Tibial artery (tissue), 4 donors: Measurements from ENCODE around the gene RBM39.
"Not testable (repeated sequence)": the region's sequence is repeated elsewhere in the genome, so short reads cannot be mapped to it uniquely, and the experiment has no call there.

Experiments used
- DNase-seq, 2 donors: peaks; one replicate each; pipeline ENCODE4 v3.0.0-alpha.2; 2019
- H3K27ac ChIP-seq, 2 donors: fragments of 200-600 bp; sonication (generic) in 1 of 2; 1 replicate in 1 of 2; 2 replicates in 1 of 2; pipeline ENCODE4 v1.5.1; 2018 to 2019; ENCODE audit warnings: mild to moderate bottlenecking in 1 of 2
- H3K27me3 ChIP-seq, 2 donors: fragments of 200-600 bp; sonication (generic) in 1 of 2; one replicate each; pipeline versions ENCODE4 v1.5.1 to v1.6.0; 2016 to 2019
- H3K36me3 ChIP-seq, 3 donors: fragments of 200-600 bp; sonication (generic) in 2 of 3; one replicate each; pipeline ENCODE4 v1.5.1; 2016 to 2019; ENCODE audit warnings: mild to moderate bottlenecking in 2 of 3
- H3K4me1 ChIP-seq, 4 donors: fragments of 200-600 bp; sonication (generic) in 2 of 4; 1 replicate in 3 of 4; 2 replicates in 1 of 4; pipeline ENCODE4 v1.5.1; 2016 to 2019
- H3K4me3 ChIP-seq, 2 donors: fragments of 200-600 bp; sonication (generic) in 1 of 2; 1 replicate in 1 of 2; 2 replicates in 1 of 2; pipeline ENCODE4 v1.5.1; 2018 to 2019; ENCODE audit warnings: mild to moderate bottlenecking in 2 of 2
- H3K9me3 ChIP-seq, 3 donors: fragments of 200-600 bp; sonication (generic) in 1 of 3; one replicate each; pipeline ENCODE4 v1.5.1; 2016 to 2019
- CTCF ChIP-seq, 2 experiments: fragments of 200-600 bp in 1 of 2; fragments of 450-650 bp in 1 of 2; IDR thresholded peaks; one replicate each; pipeline ENCODE4 v1.5.1; 2017 to 2019; ENCODE audit warnings: antibody characterized with exemption in 2 of 2, mild to moderate bottlenecking in 1 of 2, moderate library complexity in 1 of 2
- intact Hi-C: fragments of 100-400 bp; cut with DNase I; formaldehyde crosslinking; loops from one replicate; pipeline ENCODE4 v1.15.0; 2023; ENCODE audit warnings: low total_unique reads

Gene RBM39

GRCh38 chr20:35762461-35762860 lies 20.4 kb upstream of the RBM39 start:
- no peak for TF ChIP-seq CTCF (IDR thresholded peaks at IDR 0.05)
- intact Hi-C loops, result loop anchor here (5.0 kb wide), 1 partner anchor 1165 kb away; no protein-coding TSS in a partner anchor
- H3K4me1 ChIP-seq, result peaks cover 0 to 1% (median 0%) of the 10 kb centered on the region in 4 donors
- H3K27me3 ChIP-seq, result no peaks in the 10 kb centered on the region
- no peak overlapping the region for H3K27ac ChIP-seq
- no peak overlapping the region for H3K4me3 ChIP-seq
- H3K36me3 ChIP-seq, result no peaks in the 10 kb centered on the region
- no peaks in the 10 kb centered on the region for H3K9me3 ChIP-seq
- no peak for DNase-seq

- H3K27me3 ChIP-seq, H3K36me3 ChIP-seq, H3K9me3 ChIP-seq, H3K27ac ChIP-seq, H3K4me3 ChIP-seq, H3K4me1 ChIP-seq, DNase-seq: not testable (repeated sequence)
- intact Hi-C loops, result loop anchor here (5.0 kb wide), 1 partner anchor 1166 kb away; no protein-coding TSS in a partner anchor
Observed at GRCh38 chr20:35761548-35761947, 19.5 kb upstream of the RBM39 start.

GRCh38 chr20:35757098-35757705 lies 15.1 kb upstream of the RBM39 start:
- no peaks in the 10 kb centered on the region for H3K27me3 ChIP-seq
- TF ChIP-seq CTCF (IDR thresholded peaks at IDR 0.05), result no peak
- intact Hi-C loops, result no loop called here
- no peaks in the 10 kb centered on the region for H3K36me3 ChIP-seq
- H3K9me3 ChIP-seq, result no peaks in the 10 kb centered on the region
- no peak for DNase-seq
- no peak overlapping the region for H3K27ac ChIP-seq
- H3K4me1 ChIP-seq, result no peaks in the 10 kb centered on the region
- H3K4me3 ChIP-seq, result no peak overlapping the region

- H3K27ac ChIP-seq, result no peak overlapping the region
- TF ChIP-seq CTCF (IDR thresholded peaks at IDR 0.05), result no peak
- H3K4me3 ChIP-seq, result no peak overlapping the region
- no peaks in the 10 kb centered on the region for H3K4me1 ChIP-seq
- H3K9me3 ChIP-seq, result no peaks in the 10 kb centered on the region
- intact Hi-C loops, result no loop called here
- H3K27me3 ChIP-seq, result no peaks in the 10 kb centered on the region
- H3K36me3 ChIP-seq, result no peaks in the 10 kb centered on the region
- no peak for DNase-seq
Observed at GRCh38 chr20:35756404-35756803, 14.3 kb upstream of the RBM39 start.

- H3K27ac ChIP-seq, result no peak overlapping the region
- DNase-seq, result no peak
- H3K4me3 ChIP-seq, result no peak overlapping the region
- intact Hi-C loops, result no loop called here
- no peaks in the 10 kb centered on the region for H3K9me3 ChIP-seq
- no peaks in the 10 kb centered on the region for H3K27me3 ChIP-seq
- no peak for TF ChIP-seq CTCF (IDR thresholded peaks at IDR 0.05)
- H3K4me1 ChIP-seq, result no peaks in the 10 kb centered on the region
- H3K36me3 ChIP-seq, result no peaks in the 10 kb centered on the region
Observed at GRCh38 chr20:35750611-35751010, 8.6 kb upstream of the RBM39 start.

GRCh38 chr20:35744492-35744841 lies 2.4 kb upstream of the RBM39 start:
- H3K4me3 ChIP-seq, H3K27me3 ChIP-seq, DNase-seq, H3K9me3 ChIP-seq: not testable (repeated sequence)
- H3K27ac ChIP-seq, result peak overlapping the region in 1 of 2 donors; percentile 99
- H3K36me3 ChIP-seq, result peaks cover 4 to 13% (median 12%) of the 10 kb centered on the region in 3 donors
- intact Hi-C loops, result loop anchor here (10.0 kb wide), 1 partner anchor 140 kb away; no protein-coding TSS in a partner anchor
- peaks cover 0 to 23% (median 13%) of the 10 kb centered on the region in 4 donors for H3K4me1 ChIP-seq
